GM12878 (cell line): Measurements from ENCODE around the gene HIVEP3. TPM values are rescaled to one million over a fixed set of nuclear protein-coding genes. Genes with fewer than 3 reads are reported as not detected.

Experiments
- ATAC-seq: fragments of 200-7000 bp; cut with Tn5 transposase; 3 replicates; pipeline ENCODE4 v1.9.1; 2020; ENCODE audit warnings: mild to moderate bottlenecking, moderate library complexity
- BruUV-seq: library from RNA; stranded (reverse); fragments of 400-500 nt; replicated peaks from 2 replicates; lab custom pipeline; 2021; lab: Mats Ljungman, UMichigan
- CTCF ChIA-PET: fragments of 300-600 bp; sonication (Branson Sonifier 250); formaldehyde crosslinking; extraction: SDS; loops from one replicate; lab custom pipeline; 2021; ENCODE audit warnings: inconsistent platforms; lab: Yijun Ruan, JAX
- POLR2A ChIA-PET: fragments of 350-600 bp; formaldehyde crosslinking; extraction: SDS; loops from one replicate; lab custom pipeline; 2021; ENCODE audit warnings: inconsistent platforms; lab: Charles Lee
- RAD21 ChIA-PET: fragments of 300-600 bp; sonication (Branson Sonifier 250); formaldehyde crosslinking; loops from one replicate; lab custom pipeline; 2023; ENCODE audit warnings: antibody characterized with exemption; ENCODE audit not compliant: unreplicated experiment; lab: Charles Lee
- SMC1A ChIA-PET: fragments of 300-600 bp; sonication (Branson Sonifier 250); formaldehyde crosslinking; loops from one replicate; lab custom pipeline; 2023; ENCODE audit not compliant: unreplicated experiment, uncharacterized antibody; lab: Charles Lee
- DNase-seq: peaks from one replicate; pipeline ENCODE4 v3.0.0-alpha.2; 2011; ENCODE audit warnings: low read depth, low spot score
- FAIRE-seq: peaks from 3 replicates; lab custom pipeline; 2011; peaks lifted over from hg19 to GRCh38; lab: Jason Lieb, UNC
- H2AFZ ChIP-seq: 2 replicates; pipeline ENCODE4 v1.6.0; 2011; ENCODE audit warnings: low read depth, low read length, control low read depth; ENCODE audit not compliant: control insufficient read depth
- H3K27ac ChIP-seq: 2 replicates; pipeline ENCODE4 v1.5.1; 2011; ENCODE audit warnings: control low read depth; ENCODE audit not compliant: control insufficient read depth, insufficient read depth
- H3K27me3 ChIP-seq, 2 experiments: replicated peaks in 1 of 2; 2 replicates each; pipeline versions ENCODE4 v1.6.0 to v1.6.1; 2011; ENCODE audit warnings: low read length in 1 of 2; ENCODE audit not compliant: control insufficient read depth in 2 of 2, insufficient read depth in 2 of 2
- H3K36me3 ChIP-seq, 2 experiments: 2 replicates each; pipeline ENCODE4 v1.5.1; 2011; ENCODE audit warnings: low read length in 1 of 2; ENCODE audit not compliant: control insufficient read depth in 2 of 2, insufficient read depth in 2 of 2
- H3K4me1 ChIP-seq: 2 replicates; pipeline ENCODE4 v1.6.1; 2011; ENCODE audit warnings: mild to moderate bottlenecking, low read length, moderate library complexity, mixed read lengths; ENCODE audit not compliant: control insufficient read depth, insufficient read depth
- H3K4me2 ChIP-seq: 2 replicates; pipeline ENCODE4 v1.6.0; 2011; ENCODE audit warnings: control low read depth; ENCODE audit not compliant: control insufficient read depth, insufficient read depth
- H3K4me3 ChIP-seq: fragments of 200-600 bp; sonication (generic); 2 replicates; pipeline ENCODE4 v1.5.1; 2016
- H3K79me2 ChIP-seq: 2 replicates; pipeline ENCODE4 v1.6.0; 2011; ENCODE audit warnings: low read length; ENCODE audit not compliant: control insufficient read depth, insufficient read depth
- H3K9ac ChIP-seq: 2 replicates; pipeline ENCODE4 v1.8.0; 2011; ENCODE audit warnings: low read length, control low read depth, mixed read lengths; ENCODE audit not compliant: control insufficient read depth, insufficient read depth
- H3K9me3 ChIP-seq: replicated peaks from 3 replicates; pipeline ENCODE4 v1.5.1; 2011; ENCODE audit warnings: mild to moderate bottlenecking, low read length; ENCODE audit not compliant: control insufficient read depth, insufficient read depth
- H4K20me1 ChIP-seq: 2 replicates; pipeline ENCODE4 v1.6.0; 2011; ENCODE audit not compliant: control insufficient read depth, insufficient read depth
- BHLHE40 ChIP-seq, 2 experiments: fragments of 450-650 bp in 1 of 2; IDR thresholded peaks; 2 replicates each; pipeline ENCODE4 v1.6.1; 2011 to 2017; ENCODE audit warnings: low read depth in 2 of 2, borderline replicate concordance in 1 of 2, improper control_type of control experiment in 1 of 2, low read length in 1 of 2, mild to moderate bottlenecking in 1 of 2
- CHD2 ChIP-seq: IDR thresholded peaks from 2 replicates; pipeline ENCODE4 v1.6.1; 2011; ENCODE audit warnings: low read depth, low read length, improper control_type of control experiment, borderline replicate concordance
- CTCF ChIP-seq, 3 experiments: IDR thresholded peaks in 2 of 3; conservative IDR thresholded peaks in 1 of 3; 2 replicates each; pipeline ENCODE4 v1.5.1; 2011; ENCODE audit warnings: low read depth in 3 of 3, low read length in 3 of 3, mild to moderate bottlenecking in 3 of 3, control low read depth in 2 of 3, moderate library complexity in 2 of 3, inconsistent platforms in 1 of 3, mixed read lengths in 1 of 3; ENCODE audit not compliant: control insufficient read depth in 2 of 3, insufficient read depth in 1 of 3; ENCODE audit errors: extremely low read depth in 1 of 3
- EED ChIP-seq: sonication (generic); IDR thresholded peaks from 2 replicates; pipeline ENCODE4 v1.6.1; 2016; ENCODE audit warnings: antibody characterized with exemption, low read depth
- FOXM1 ChIP-seq: IDR thresholded peaks from 2 replicates; pipeline ENCODE4 v1.6.1; 2012; ENCODE audit warnings: low read depth, mild to moderate bottlenecking, inconsistent platforms, low read length, moderate library complexity
- IKZF2 ChIP-seq, 2 experiments: fragments of 450-650 bp; IDR thresholded peaks; 2 replicates each; pipeline ENCODE4 v1.6.1; 2017; ENCODE audit warnings: mild to moderate bottlenecking in 2 of 2, moderate library complexity in 2 of 2
- POU2F2 ChIP-seq: IDR thresholded peaks from 3 replicates; pipeline ENCODE4 v1.6.1; 2011; ENCODE audit warnings: low read depth, mild to moderate bottlenecking, low read length, borderline replicate concordance
- RELB ChIP-seq: fragments of 450-650 bp; IDR thresholded peaks from 2 replicates; pipeline ENCODE4 v1.6.1; 2017; ENCODE audit warnings: low read depth, mild to moderate bottlenecking, moderate library complexity
- RUNX3 ChIP-seq: IDR thresholded peaks from 2 replicates; pipeline ENCODE4 v1.6.1; 2012; ENCODE audit warnings: low read length, inconsistent platforms
- SPI1 ChIP-seq: IDR thresholded peaks from 2 replicates; pipeline ENCODE4 v1.6.1; 2011; ENCODE audit warnings: low read depth, mild to moderate bottlenecking, low read length, moderate library complexity, borderline replicate concordance; ENCODE audit not compliant: insufficient read depth
- TCF3 ChIP-seq: IDR thresholded peaks from 2 replicates; pipeline ENCODE4 v1.6.1; 2012; ENCODE audit warnings: low read depth, mild to moderate bottlenecking, low read length, borderline replicate concordance; ENCODE audit not compliant: insufficient read depth
- ZNF622 ChIP-seq: fragments of 450-650 bp; IDR thresholded peaks from 2 replicates; pipeline ENCODE4 v1.6.1; 2017; ENCODE audit warnings: mild to moderate bottlenecking, inconsistent platforms
- WGBS: methylation state at CpG from one replicate; pipeline ENCODE4 v1.1.6; 2016; ENCODE audit warnings: low lambda C conversion rate; ENCODE audit not compliant: insufficient replicate concordance, insufficient coverage; ENCODE audit errors: missing lambda C conversion rate; 5-methylcytosine and 5-hydroxymethylcytosine counted together
- in situ Hi-C: fragments of 300-500 bp; cut with MboI; formaldehyde crosslinking; loops from 9 replicates; pipeline ENCODE4 v1.14.3; 2018; ENCODE audit warnings: mixed read lengths
- intact Hi-C: fragments of 100-400 bp; cut with micrococcal nuclease; formaldehyde crosslinking; loops from one replicate; pipeline ENCODE4 v1.14.2; 2022; ENCODE audit not compliant: unreplicated experiment
- polyA plus RNA-seq, 11 experiments: library from polyadenylated mRNA; depleted of rRNA in 4 of 11; unstranded in 6 of 11; stranded (reverse) in 5 of 11; fragments of >200 nt; fragmentation: Nextera tagmentation in 4 of 11; fragmentation: Illumina TruSeq in 1 of 11; extraction: Ambion mirVana in 4 of 11; extraction: Trizol in 1 of 11; gene quantifications; 1 replicate in 1 of 11; 2 replicates in 10 of 11; pipeline versions ENCODE4 v1.2.1 to v1.2.3, GENCODE V29; 2011 to 2016; ENCODE audit warnings: inconsistent platforms in 2 of 11, missing spikeins in 2 of 11, low read depth in 1 of 11
- total RNA-seq, 4 experiments: library from RNA; depleted of rRNA in 3 of 4; stranded (reverse); fragments of >200 nt in 3 of 4; fragmentation: Illumina TruSeq in 1 of 4; extraction: Trizol in 1 of 4; gene quantifications; 2 replicates each; pipeline versions ENCODE4 v1.2.1 to v1.2.3, GENCODE V29; 2013 to 2021

HIVEP3 gene
- total and polyA plus RNA-seq, 10 of the 15 experiments (the other 5 are each of a cell fraction or from before 2014, with no cell fraction given) = 1.8 to 13.6 (median 3.8) TPM

GRCh38 chr1:41800311-41800829 is 118.4 kb downstream of the HIVEP3 start:
- ChIA-PET SMC1A (interaction anchor here (0.6 to 6.0 kb wide), 16 partner anchors 8 to 224 kb away, joined by 3 to 39 read pairs (median 4); no protein-coding TSS in a partner anchor), RAD21 (interaction anchor here (0.6 to 8.5 kb wide), 10 partner anchors 10 to 248 kb away, joined by 3 to 61 read pairs (median 5); no protein-coding TSS in a partner anchor), POLR2A (interaction anchor here (0.6 to 1.6 kb wide), 6 partner anchors 9 to 73 kb away, joined by 3 to 5 read pairs (median 4); no protein-coding TSS in a partner anchor), CTCF (interaction anchor here (0.6 to 1.2 kb wide), 7 partner anchors 8 to 143 kb away, joined by 3 to 4 read pairs (median 3); no protein-coding TSS in a partner anchor)
- BruUV-seq = no TSS peak
- Histone ChIP-seq H3K9ac (0 out of 2 replicates have a peak overlapping the region, but pooled peaks have one; percentile 18), H3K79me2 (no peaks in the 10 kb centered on the region), H3K27me3 (no peaks in the 10 kb centered on the region), H3K9me3 (no peaks in the 10 kb centered on the region; the same call in 2 of the 3 replicates), H3K4me3 (0 out of 2 replicates have a peak overlapping the region, but pooled peaks have one; percentile 1), H3K4me1 (peaks cover 62% of the 10 kb centered on the region), H3K27ac (peak overlapping the region; percentile 67), H4K20me1 (no peaks in the 10 kb centered on the region), H2AFZ (peak overlapping the region; percentile 30; the same call in 1 of the 2 replicates), H3K36me3 (no peaks in the 10 kb centered on the region), H3K4me2 (peak overlapping the region; percentile 80)
- 55% methylated on average over 2 of the region's 2 CpGs for WGBS
- TF ChIP-seq BHLHE40 (IDR thresholded peaks at IDR 0.05; ENCODE audit: borderline replicate concordance in 1 of 2, low read depth in 2 of 2, low read length in 1 of 2) = peak; percentile 25 to 44; a peak in 2 of 4 replicates
- peak; percentile 87 for TF ChIP-seq POU2F2
- TF ChIP-seq FOXM1 = no peak
- TF ChIP-seq RUNX3 = 0 out of 2 replicates have a peak, but pooled peaks have one; percentile 7
- 0 out of 2 replicates have a peak, but pooled peaks have one; percentile 45 for TF ChIP-seq RELB
- peak; percentile 9 to 30; a peak in 1 of 4 replicates for TF ChIP-seq IKZF2 (IDR thresholded peaks at IDR 0.05)
- no peak for TF ChIP-seq CTCF (IDR thresholded peaks at IDR 0.05 in 2 of 3, conservative IDR thresholded peaks at IDR 0.05 in 1 of 3; ENCODE audit: control insufficient read depth in 2 of 3, extremely low read depth in 1 of 3, insufficient read depth in 1 of 3, low read depth in 3 of 3, low read length in 3 of 3)
- TF ChIP-seq CHD2 = no peak
- no peak for TF ChIP-seq TCF3
- TF ChIP-seq EED = peak; percentile 52; the same call in 1 of the 2 replicates
- TF ChIP-seq ZNF622 = no peak
- TF ChIP-seq SPI1 = 0 out of 2 replicates have a peak, but pooled peaks have one; percentile 17
- FAIRE-seq = no peak
- intact Hi-C loops = no loop called here
- in situ Hi-C loops = no loop called here
- peak; percentile 78 for ATAC-seq
- DNase-seq = peak; percentile 61
